Measurements from ENCODE around the gene ASF1B.

ASF1B gene

GRCh38 chr19:14162871-14163297, 26.5 kb upstream of the ASF1B start:
- Histone ChIP-seq H3K27me3 (ENCODE audit: control insufficient read depth, low read length) (peaks cover 25% of the 10 kb centered on the region), H3K4me2 (ENCODE audit: low read length) (no peak overlapping the region), H3K79me2 (ENCODE audit: control insufficient read depth, low read length) (no peaks in the 10 kb centered on the region), H3K9me3 (ENCODE audit: control insufficient read depth, insufficient read depth, low read length) (no peaks in the 10 kb centered on the region), H3K9me2 (replicated peaks; ENCODE audit: control insufficient read depth, low read length) (no peaks in the 10 kb centered on the region), H3K4me3 (ENCODE audit: low read length) (no peak overlapping the region), H3K36me3 (ENCODE audit: control insufficient read depth, low read length) (no peaks in the 10 kb centered on the region), H3K27ac (ENCODE audit: low read depth, low read length) (no peak overlapping the region), H3F3A (ENCODE audit: control insufficient read depth, insufficient read depth) (no peaks in the 10 kb centered on the region), H3K4me1 (ENCODE audit: control insufficient read depth, low read length) (no peaks in the 10 kb centered on the region), H4K20me1 (ENCODE audit: control insufficient read depth, insufficient read depth, low read depth, low read length) (no peaks in the 10 kb centered on the region)
- TF ChIP-seq EZH2phosphoT487 (IDR thresholded peaks at IDR 0.05; ENCODE audit: borderline replicate concordance, low read length) = no peak
- no peak for TF ChIP-seq CTCF (IDR thresholded peaks at IDR 0.05; ENCODE audit: low read depth, low read length, poor library complexity, severe bottlenecking)

- Histone ChIP-seq H3K9me3 (ENCODE audit: control insufficient read depth, insufficient read depth, low read length) (no peaks in the 10 kb centered on the region), H3K36me3 (ENCODE audit: control insufficient read depth, low read length) (no peaks in the 10 kb centered on the region), H3K4me3 (ENCODE audit: low read length) (no peak overlapping the region), H3K4me1 (ENCODE audit: control insufficient read depth, low read length) (no peaks in the 10 kb centered on the region), H4K20me1 (ENCODE audit: control insufficient read depth, insufficient read depth, low read depth, low read length) (no peaks in the 10 kb centered on the region), H3K27me3 (ENCODE audit: control insufficient read depth, low read length) (peaks cover 13% of the 10 kb centered on the region), H3K4me2 (ENCODE audit: low read length) (no peak overlapping the region), H3K79me2 (ENCODE audit: control insufficient read depth, low read length) (no peaks in the 10 kb centered on the region), H3K9me2 (replicated peaks; ENCODE audit: control insufficient read depth, low read length) (no peaks in the 10 kb centered on the region), H3F3A (ENCODE audit: control insufficient read depth, insufficient read depth) (no peaks in the 10 kb centered on the region), H3K27ac (ENCODE audit: low read depth, low read length) (no peak overlapping the region)
- no peak for TF ChIP-seq CTCF (IDR thresholded peaks at IDR 0.05; ENCODE audit: low read depth, low read length, poor library complexity, severe bottlenecking)
- no peak for TF ChIP-seq EZH2phosphoT487 (IDR thresholded peaks at IDR 0.05; ENCODE audit: borderline replicate concordance, low read length)
Observed at GRCh38 chr19:14161305-14161704, 24.9 kb upstream of the ASF1B start.

- Histone ChIP-seq H3K27ac (ENCODE audit: low read depth, low read length) (no peak overlapping the region), H3K36me3 (ENCODE audit: control insufficient read depth, low read length) (no peaks in the 10 kb centered on the region), H3K4me1 (ENCODE audit: control insufficient read depth, low read length) (no peaks in the 10 kb centered on the region), H3K9me2 (replicated peaks; ENCODE audit: control insufficient read depth, low read length) (no peaks in the 10 kb centered on the region), H3K27me3 (ENCODE audit: control insufficient read depth, low read length) (peaks cover 3% of the 10 kb centered on the region; the same call in 1 of the 2 replicates), H3F3A (ENCODE audit: control insufficient read depth, insufficient read depth) (no peaks in the 10 kb centered on the region), H3K4me3 (ENCODE audit: low read length) (no peak overlapping the region), H3K4me2 (ENCODE audit: low read length) (no peak overlapping the region), H3K9me3 (ENCODE audit: control insufficient read depth, insufficient read depth, low read length) (no peaks in the 10 kb centered on the region), H4K20me1 (ENCODE audit: control insufficient read depth, insufficient read depth, low read depth, low read length) (no peaks in the 10 kb centered on the region), H3K79me2 (ENCODE audit: control insufficient read depth, low read length) (no peaks in the 10 kb centered on the region)
- no peak for TF ChIP-seq CTCF (IDR thresholded peaks at IDR 0.05; ENCODE audit: low read depth, low read length, poor library complexity, severe bottlenecking)
- no peak for TF ChIP-seq EZH2phosphoT487 (IDR thresholded peaks at IDR 0.05; ENCODE audit: borderline replicate concordance, low read length)
Observed at GRCh38 chr19:14160017-14160703, 23.8 kb upstream of the ASF1B start.

Measured in DOHH2 (cell line).